ENCODE results near the gene RWDD1. TPM values are rescaled to one million over a fixed set of nuclear protein-coding genes. Genes with fewer than 3 reads are reported as not detected.

Gene RWDD1
- total and polyA plus RNA-seq, 2 donors (not counting 1 experiment from before 2014, with no cell fraction given), result 18.0 to 22.4 TPM

DNA sequence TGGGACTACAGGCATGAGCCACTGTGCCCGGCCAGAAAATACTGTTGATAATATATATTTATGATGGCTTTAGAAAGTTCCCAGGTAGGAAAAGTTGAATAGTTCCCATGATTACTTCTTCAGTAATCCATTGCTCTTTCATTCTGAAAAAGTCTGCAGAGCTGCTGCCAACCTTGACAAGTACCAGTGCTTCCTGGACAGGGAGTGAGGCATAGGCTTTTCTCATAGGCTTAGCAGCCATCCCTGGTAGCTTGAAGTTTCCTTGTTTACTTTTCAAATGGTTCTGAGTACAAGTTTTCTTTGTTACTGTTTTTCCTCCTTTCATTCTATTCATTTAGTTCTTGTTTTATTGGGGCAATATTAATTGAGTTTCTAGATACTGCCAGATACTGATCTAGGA, 7.8 kb downstream of the RWDD1 start:
- peaks cover 2% of the 10 kb centered on the region for H3K4me1 Mint-ChIP-seq
- CTCF ChIA-PET, result interaction anchor here (1.2 kb wide), 1 partner anchor 14 kb away, joined by 4 read pairs; no protein-coding TSS in a partner anchor
- Histone ChIP-seq H3K9ac (ENCODE audit: low read length) (no peak overlapping the region), H3K79me2 (ENCODE audit: control insufficient read depth, insufficient read depth, low read length) (peaks cover 33% of the 10 kb centered on the region), H3K4me3 (ENCODE audit: control extremely low read depth in 1 of 5, extremely low read depth in 1 of 5, insufficient read depth in 1 of 5, low read depth in 2 of 5, low read length in 4 of 5) (no peak overlapping the region), H3K4me2 (replicated peaks; ENCODE audit: low read depth, low read length, poor library complexity, severe bottlenecking) (no peak overlapping the region), H3K27me3 (replicated peaks in 1 of 4; ENCODE audit: control extremely low read depth in 1 of 4, control insufficient read depth in 3 of 4, insufficient read depth in 4 of 4, low read length in 3 of 4) (no peaks in the 10 kb centered on the region), H4K20me1 (ENCODE audit: control insufficient read depth, insufficient read depth, low read length, poor library complexity, severe bottlenecking) (peaks cover 4% of the 10 kb centered on the region), H2AFZ (ENCODE audit: insufficient read depth, low read depth, low read length, poor library complexity, severe bottlenecking) (no peak overlapping the region), H3K36me3 (replicated peaks in 1 of 2; ENCODE audit: control extremely low read depth in 1 of 2, control insufficient read depth in 1 of 2, extremely low read depth in 1 of 2, insufficient read depth in 2 of 2, low read length in 1 of 2) (peaks cover 9 to 23% of the 10 kb centered on the region in 2 experiments), H3K9me3 (ENCODE audit: control extremely low read depth in 1 of 3, control insufficient read depth in 2 of 3, insufficient read depth in 1 of 3, low read length in 2 of 3) (no peaks in the 10 kb centered on the region), H3K27ac (ENCODE audit: low read length in 2 of 2) (no peak overlapping the region), H3K4me1 (ENCODE audit: control insufficient read depth in 2 of 2, insufficient read depth in 2 of 2, low read length in 2 of 2) (no peaks in the 10 kb centered on the region)
- POLR2A ChIA-PET, result no interaction called here
- ATAC-seq (ENCODE audit: low read depth), result no peak
- intact Hi-C loops (cut with micrococcal nuclease), result no loop called here
- no peaks in the 10 kb centered on the region for H3K9me3 Mint-ChIP-seq (ENCODE audit: insufficient read depth)
- DNase-seq, result no peak
- H3K4me3 Mint-ChIP-seq, result no peak overlapping the region
- no peaks in the 10 kb centered on the region for H3K27me3 Mint-ChIP-seq
- WGBS (ENCODE audit: insufficient coverage), result no CpG with 5 or more reads among the region's 1 CpG
- TF ChIP-seq EZH2 (IDR thresholded peaks at IDR 0.05; ENCODE audit: borderline replicate concordance, insufficient read depth, low read depth, low read length, poor library complexity, severe bottlenecking) (no peak), CTCF (IDR thresholded peaks at IDR 0.05) (no peak)
- no peak overlapping the region for H3K27ac Mint-ChIP-seq

DNA sequence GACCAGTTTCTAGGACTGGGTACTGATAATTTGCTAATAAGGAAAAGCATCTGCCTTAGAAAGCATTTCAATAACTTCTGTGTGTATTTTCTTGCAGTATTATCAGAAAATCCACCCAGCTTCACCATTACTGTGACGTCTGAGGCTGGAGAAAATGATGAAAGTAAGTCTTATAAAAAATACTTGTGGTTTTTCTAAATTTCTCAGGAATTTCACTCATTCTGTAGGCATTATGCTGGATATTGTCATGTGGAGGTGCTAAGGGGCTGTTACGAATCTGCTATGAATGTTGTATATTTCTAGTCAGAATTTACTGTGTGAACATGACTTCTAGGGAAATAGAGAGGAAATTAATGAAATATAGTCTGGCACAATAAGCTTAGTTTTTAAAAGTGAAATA, 8.9 kb downstream of the RWDD1 start:
- H3K4me2 ChIP-seq (replicated peaks; ENCODE audit: low read depth, low read length, poor library complexity, severe bottlenecking), result no peak overlapping the region
- ATAC-seq (ENCODE audit: low read depth), result no peak
- Mint-ChIP-seq H3K4me1 (no peaks in the 10 kb centered on the region), H3K27me3 (no peaks in the 10 kb centered on the region), H3K27ac (no peak overlapping the region), H3K9me3 (ENCODE audit: insufficient read depth) (no peaks in the 10 kb centered on the region), H3K4me3 (no peak overlapping the region)
- no peak for DNase-seq
- ChIA-PET POLR2A (no interaction called here), CTCF (interaction anchor here (1.4 kb wide), 1 partner anchor 9 kb away, joined by 3 read pairs; the partner anchor contains the start of gene RWDD1)
- intact Hi-C loops (cut with micrococcal nuclease), result loop anchor here (5.0 kb wide), 1 partner anchor 67 kb away; no protein-coding TSS in a partner anchor
- H3K9me3 ChIP-seq (ENCODE audit: control extremely low read depth in 1 of 3, control insufficient read depth in 2 of 3, insufficient read depth in 1 of 3, low read length in 2 of 3), result no peaks in the 10 kb centered on the region
- peaks cover 24% of the 10 kb centered on the region for H3K79me2 ChIP-seq (ENCODE audit: control insufficient read depth, insufficient read depth, low read length)
- H3K27me3 ChIP-seq (replicated peaks in 1 of 4; ENCODE audit: control extremely low read depth in 1 of 4, control insufficient read depth in 3 of 4, insufficient read depth in 4 of 4, low read length in 3 of 4), result no peaks in the 10 kb centered on the region
- TF ChIP-seq EZH2 (IDR thresholded peaks at IDR 0.05; ENCODE audit: borderline replicate concordance, insufficient read depth, low read depth, low read length, poor library complexity, severe bottlenecking), result no peak
- TF ChIP-seq CTCF (IDR thresholded peaks at IDR 0.05), result no peak
- H3K36me3 ChIP-seq (replicated peaks in 1 of 2; ENCODE audit: control extremely low read depth in 1 of 2, control insufficient read depth in 1 of 2, extremely low read depth in 1 of 2, insufficient read depth in 2 of 2, low read length in 1 of 2), result peaks cover 9 to 28% of the 10 kb centered on the region in 2 experiments
- H2AFZ ChIP-seq (ENCODE audit: insufficient read depth, low read depth, low read length, poor library complexity, severe bottlenecking), result no peak overlapping the region
- no peak overlapping the region for H3K27ac ChIP-seq (ENCODE audit: low read length in 2 of 2)
- 100% methylated on average over 1 of the region's 2 CpGs for WGBS (ENCODE audit: insufficient coverage)
- H3K4me3 ChIP-seq (ENCODE audit: control extremely low read depth in 1 of 5, extremely low read depth in 1 of 5, insufficient read depth in 1 of 5, low read depth in 2 of 5, low read length in 4 of 5), result no peak overlapping the region
- H3K9ac ChIP-seq (ENCODE audit: low read length), result no peak overlapping the region
- peaks cover 4% of the 10 kb centered on the region for H4K20me1 ChIP-seq (ENCODE audit: control insufficient read depth, insufficient read depth, low read length, poor library complexity, severe bottlenecking)
- H3K4me1 ChIP-seq (ENCODE audit: control insufficient read depth in 2 of 2, insufficient read depth in 2 of 2, low read length in 2 of 2), result no peaks in the 10 kb centered on the region
